Liver (tissue), 9 donors: ENCODE measurements around the gene KDM3A. TPM values are rescaled to one million over a fixed set of nuclear protein-coding genes. Genes with fewer than 3 reads are reported as not detected.

ENCODE experiments used
- DNase-seq: peaks from one replicate; pipeline ENCODE4 v3.0.0-alpha.2; 2017; ENCODE audit warnings: low spot score
- H3K27ac ChIP-seq, 2 donors: one replicate each; pipeline ENCODE4 v1.7.0; 2013; ENCODE audit warnings: inconsistent platforms in 2 of 2, low read length in 2 of 2, control low read depth in 1 of 2, low read depth in 1 of 2, mild to moderate bottlenecking in 1 of 2
- H3K27me3 ChIP-seq, 4 donors: one replicate each; pipeline versions ENCODE4 v1.6.1 to v1.7.0; 2013; ENCODE audit warnings: low read length in 3 of 4, inconsistent platforms in 1 of 4, mild to moderate bottlenecking in 1 of 4, moderate library complexity in 1 of 4; ENCODE audit not compliant: control insufficient read depth in 4 of 4, insufficient read depth in 4 of 4
- H3K36me3 ChIP-seq, 4 donors: one replicate each; pipeline versions ENCODE4 v1.6.1 to v1.7.0; 2013; ENCODE audit warnings: low read length in 3 of 4, mild to moderate bottlenecking in 3 of 4, low read depth in 1 of 4, moderate library complexity in 1 of 4; ENCODE audit not compliant: control insufficient read depth in 4 of 4, insufficient read depth in 3 of 4
- H3K4me1 ChIP-seq, 4 donors: one replicate each; pipeline versions ENCODE4 v1.6.1 to v1.7.0; 2013; ENCODE audit warnings: low read length in 3 of 4, mild to moderate bottlenecking in 3 of 4, moderate library complexity in 1 of 4; ENCODE audit not compliant: control insufficient read depth in 4 of 4, insufficient read depth in 4 of 4
- H3K4me3 ChIP-seq, 3 donors: one replicate each; pipeline versions ENCODE4 v1.6.1 to v1.7.0; 2013; ENCODE audit warnings: low read length in 3 of 3, control low read depth in 1 of 3, low read depth in 1 of 3, mild to moderate bottlenecking in 1 of 3
- H3K9ac ChIP-seq, 2 donors: one replicate each; pipeline ENCODE4 v1.7.0; 2013; ENCODE audit warnings: low read length in 2 of 2, mild to moderate bottlenecking in 2 of 2, moderate library complexity in 2 of 2, control low read depth in 1 of 2, low read depth in 1 of 2
- H3K9me3 ChIP-seq, 4 donors: one replicate each; pipeline versions ENCODE4 v1.6.1 to v1.7.0; 2013; ENCODE audit warnings: low read length in 3 of 4; ENCODE audit not compliant: control insufficient read depth in 4 of 4
- ATF3 ChIP-seq: IDR thresholded peaks from 2 replicates; pipeline ENCODE4 v1.6.1; 2016; ENCODE audit warnings: antibody characterized with exemption
- CTCF ChIP-seq: fragments of 150-350 bp; IDR thresholded peaks from 2 replicates; pipeline ENCODE4 v1.5.1; 2017; ENCODE audit warnings: improper control_type of control experiment, low read depth, low read length; ENCODE audit not compliant: missing input control
- EGR1 ChIP-seq, 2 donors: IDR thresholded peaks; 2 replicates each; pipeline ENCODE4 v1.6.1; 2016 to 2018; ENCODE audit warnings: antibody characterized with exemption in 2 of 2, low read depth in 2 of 2
- FOXA2 ChIP-seq: IDR thresholded peaks from 2 replicates; pipeline ENCODE4 v1.6.1; 2016; ENCODE audit warnings: antibody characterized with exemption
- GABPA ChIP-seq, 2 donors: IDR thresholded peaks in 1 of 2; conservative IDR thresholded peaks in 1 of 2; 2 replicates each; pipeline ENCODE4 v1.6.1; 2016; ENCODE audit warnings: antibody characterized with exemption in 2 of 2, mild to moderate bottlenecking in 1 of 2, moderate library complexity in 1 of 2
- JUND ChIP-seq, 2 donors: IDR thresholded peaks; 2 replicates each; pipeline ENCODE4 v1.6.1; 2016; ENCODE audit warnings: antibody characterized with exemption in 2 of 2
- MAX ChIP-seq: IDR thresholded peaks from 2 replicates; pipeline ENCODE4 v1.6.1; 2016; ENCODE audit warnings: antibody characterized with exemption
- NR2F2 ChIP-seq: IDR thresholded peaks from 2 replicates; pipeline ENCODE4 v1.6.1; 2016; ENCODE audit warnings: antibody characterized with exemption
- RAD21 ChIP-seq, 2 donors: IDR thresholded peaks; 2 replicates each; pipeline ENCODE4 v1.6.1; 2016; ENCODE audit warnings: antibody characterized with exemption in 2 of 2, mild to moderate bottlenecking in 2 of 2
- REST ChIP-seq: IDR thresholded peaks from 2 replicates; pipeline ENCODE4 v1.6.1; 2016; ENCODE audit warnings: antibody characterized with exemption, mild to moderate bottlenecking
- RXRA ChIP-seq, 2 donors: IDR thresholded peaks; 2 replicates each; pipeline ENCODE4 v1.6.1; 2017 to 2018; ENCODE audit warnings: antibody characterized with exemption in 2 of 2, mild to moderate bottlenecking in 1 of 2
- SP1 ChIP-seq: IDR thresholded peaks from 2 replicates; pipeline ENCODE4 v1.6.1; 2018; ENCODE audit warnings: antibody characterized with exemption, mild to moderate bottlenecking
- YY1 ChIP-seq: IDR thresholded peaks from 2 replicates; pipeline ENCODE4 v1.6.1; 2016; ENCODE audit warnings: antibody characterized with exemption, mild to moderate bottlenecking
- ZBTB33 ChIP-seq: IDR thresholded peaks from 2 replicates; pipeline ENCODE4 v1.6.1; 2016; ENCODE audit warnings: antibody characterized with exemption
- WGBS: extraction: QIAGEN DNeasy Blood & Tissue Kit; methylation state at CpG from one replicate; pipeline ENCODE4 v1.1.7; 2013; 5-methylcytosine and 5-hydroxymethylcytosine counted together
- polyA plus RNA-seq, 2 donors: library from polyadenylated mRNA; stranded (reverse) in 1 of 2; unstranded in 1 of 2; fragments of 200-250 nt in 1 of 2; fragments of >200 nt in 1 of 2; fragmentation: Nextera tagmentation in 1 of 2; extraction: Ambion mirVana in 1 of 2; gene quantifications; one replicate each; pipeline versions ENCODE4 v1.2.1 to v1.2.3, GENCODE V29; 2013 to 2015
- total RNA-seq, 2 donors: library from RNA; depleted of rRNA; stranded (reverse); fragments of >200 nt; gene quantifications; one replicate each; pipeline ENCODE4 v1.2.3, GENCODE V29; 2014
- donor health status: healthy.
- donor health status: healthy.
- donor health status: healthy.
- donor health status: healthy.
- donor health status: healthy.

KDM3A gene
- total and polyA plus RNA-seq, 4 donors, result 3.9 to 19.8 (median 8.3) TPM

GRCh38 chr2:86468162-86469033 lies 27.2 kb downstream of the KDM3A start:
- H3K4me3 ChIP-seq, result no peak overlapping the region
- 91% methylated on average over 7 of the region's 7 CpGs for whole genome bisulfite sequencing
- no peak for DNase-seq
- no peak overlapping the region for H3K9ac ChIP-seq
- H3K9me3 ChIP-seq, result no peaks in the 10 kb centered on the region
- H3K27me3 ChIP-seq, result no peaks in the 10 kb centered on the region
- peaks cover 14 to 54% (median 52%) of the 10 kb centered on the region in 4 donors for H3K36me3 ChIP-seq
- TF ChIP-seq FOXA2, result no peak
- TF ChIP-seq YY1, result no peak
- no peak for TF ChIP-seq MAX
- no peak for TF ChIP-seq REST
- TF ChIP-seq RXRA (IDR thresholded peaks at IDR 0.05), result no peak
- no peak for TF ChIP-seq JUND (IDR thresholded peaks at IDR 0.05)
- TF ChIP-seq GABPA (IDR thresholded peaks at IDR 0.05 in 1 of 2, conservative IDR thresholded peaks at IDR 0.05 in 1 of 2), result no peak
- no peak for TF ChIP-seq ZBTB33
- TF ChIP-seq NR2F2, result no peak
- TF ChIP-seq RAD21 (IDR thresholded peaks at IDR 0.05), result no peak
- TF ChIP-seq CTCF, result no peak
- no peak for TF ChIP-seq EGR1 (IDR thresholded peaks at IDR 0.05; ENCODE audit: low read depth in 2 of 2)
- no peak for TF ChIP-seq SP1
- TF ChIP-seq ATF3, result no peak
- no peak overlapping the region for H3K27ac ChIP-seq
- H3K4me1 ChIP-seq, result peaks cover 0 to 3% (median 0%) of the 10 kb centered on the region in 4 donors
